GM10266 (cell line): ENCODE data around the gene NCAM1.

ENCODE experiments used
- DNase-seq: peaks from one replicate; pipeline ENCODE4 v3.0.0; 2012; ENCODE audit errors: extremely low spot score
- TF ChIP-seq, protein P1 (sequence below): IDR thresholded peaks from 2 replicates; pipeline ENCODE4 v1.5.1; 2012; ENCODE audit warnings: mild to moderate bottlenecking, low read depth; ENCODE audit not compliant: control insufficient read depth, insufficient read depth; ENCODE audit errors: missing control alignments

The NCAM1 gene

DNA sequence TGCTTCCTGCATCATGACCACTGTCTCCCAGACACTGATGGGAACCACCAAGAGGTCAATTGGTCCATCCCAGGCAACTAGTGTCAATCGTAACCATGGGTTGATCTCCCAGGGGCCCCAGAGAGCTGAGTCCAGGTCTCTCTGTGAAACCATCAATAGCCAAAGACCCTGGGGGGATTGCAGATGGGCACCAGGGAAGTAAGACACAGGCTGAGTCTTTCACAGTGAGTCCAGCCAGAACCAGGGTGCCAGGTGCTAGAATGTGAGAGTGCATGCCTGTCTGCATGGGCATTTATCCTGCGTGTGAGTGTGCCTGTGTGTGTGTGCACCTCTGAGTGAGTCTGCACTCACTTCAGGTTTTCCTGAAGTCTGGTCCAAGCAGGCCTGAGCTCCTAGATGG lies 307.9 kb downstream of the NCAM1 start:
- DNase-seq = no peak
- TF ChIP-seq, protein P1, sequence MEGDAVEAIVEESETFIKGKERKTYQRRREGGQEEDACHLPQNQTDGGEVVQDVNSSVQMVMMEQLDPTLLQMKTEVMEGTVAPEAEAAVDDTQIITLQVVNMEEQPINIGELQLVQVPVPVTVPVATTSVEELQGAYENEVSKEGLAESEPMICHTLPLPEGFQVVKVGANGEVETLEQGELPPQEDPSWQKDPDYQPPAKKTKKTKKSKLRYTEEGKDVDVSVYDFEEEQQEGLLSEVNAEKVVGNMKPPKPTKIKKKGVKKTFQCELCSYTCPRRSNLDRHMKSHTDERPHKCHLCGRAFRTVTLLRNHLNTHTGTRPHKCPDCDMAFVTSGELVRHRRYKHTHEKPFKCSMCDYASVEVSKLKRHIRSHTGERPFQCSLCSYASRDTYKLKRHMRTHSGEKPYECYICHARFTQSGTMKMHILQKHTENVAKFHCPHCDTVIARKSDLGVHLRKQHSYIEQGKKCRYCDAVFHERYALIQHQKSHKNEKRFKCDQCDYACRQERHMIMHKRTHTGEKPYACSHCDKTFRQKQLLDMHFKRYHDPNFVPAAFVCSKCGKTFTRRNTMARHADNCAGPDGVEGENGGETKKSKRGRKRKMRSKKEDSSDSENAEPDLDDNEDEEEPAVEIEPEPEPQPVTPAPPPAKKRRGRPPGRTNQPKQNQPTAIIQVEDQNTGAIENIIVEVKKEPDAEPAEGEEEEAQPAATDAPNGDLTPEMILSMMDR = no peak

DNA sequence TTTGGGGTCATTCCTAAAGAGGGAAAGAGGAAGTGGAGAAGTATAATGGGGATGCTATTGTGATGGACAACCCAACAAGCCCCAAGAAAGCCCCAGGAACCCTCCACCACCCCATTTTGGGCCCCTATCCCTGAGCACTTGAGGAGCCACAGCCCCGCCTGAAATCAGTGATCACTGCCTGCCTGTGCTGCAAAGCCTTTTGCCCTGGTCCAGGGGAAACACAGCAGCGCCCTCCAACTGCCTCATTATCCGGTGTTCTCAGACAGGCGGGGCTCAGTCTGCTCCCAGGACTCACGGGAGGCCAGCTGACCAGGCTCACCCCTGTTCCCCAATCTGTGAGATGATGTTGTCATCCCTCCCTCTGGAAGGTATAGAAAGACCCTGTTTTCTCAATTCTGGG lies 308.4 kb downstream of the NCAM1 start:
- DNase-seq = no peak
- TF ChIP-seq, protein P1 = no peak

DNA sequence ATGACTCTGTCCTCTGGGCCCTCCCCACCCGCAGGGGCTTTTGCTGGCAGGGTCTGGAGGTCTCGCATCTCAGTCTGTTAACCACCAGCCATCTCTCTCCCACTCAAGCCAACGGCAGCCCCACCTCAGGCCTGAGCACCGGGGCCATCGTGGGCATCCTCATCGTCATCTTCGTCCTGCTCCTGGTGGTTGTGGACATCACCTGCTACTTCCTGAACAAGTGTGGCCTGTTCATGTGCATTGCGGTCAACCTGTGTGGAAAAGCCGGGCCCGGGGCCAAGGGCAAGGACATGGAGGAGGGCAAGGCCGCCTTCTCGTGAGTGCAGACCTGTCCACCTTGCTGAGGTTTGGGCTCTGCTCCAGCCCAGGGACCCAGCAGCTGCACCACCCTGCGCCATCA lies 308.9 kb downstream of the NCAM1 start:
- DNase-seq = no peak
- TF ChIP-seq, protein P1 = no peak

DNA sequence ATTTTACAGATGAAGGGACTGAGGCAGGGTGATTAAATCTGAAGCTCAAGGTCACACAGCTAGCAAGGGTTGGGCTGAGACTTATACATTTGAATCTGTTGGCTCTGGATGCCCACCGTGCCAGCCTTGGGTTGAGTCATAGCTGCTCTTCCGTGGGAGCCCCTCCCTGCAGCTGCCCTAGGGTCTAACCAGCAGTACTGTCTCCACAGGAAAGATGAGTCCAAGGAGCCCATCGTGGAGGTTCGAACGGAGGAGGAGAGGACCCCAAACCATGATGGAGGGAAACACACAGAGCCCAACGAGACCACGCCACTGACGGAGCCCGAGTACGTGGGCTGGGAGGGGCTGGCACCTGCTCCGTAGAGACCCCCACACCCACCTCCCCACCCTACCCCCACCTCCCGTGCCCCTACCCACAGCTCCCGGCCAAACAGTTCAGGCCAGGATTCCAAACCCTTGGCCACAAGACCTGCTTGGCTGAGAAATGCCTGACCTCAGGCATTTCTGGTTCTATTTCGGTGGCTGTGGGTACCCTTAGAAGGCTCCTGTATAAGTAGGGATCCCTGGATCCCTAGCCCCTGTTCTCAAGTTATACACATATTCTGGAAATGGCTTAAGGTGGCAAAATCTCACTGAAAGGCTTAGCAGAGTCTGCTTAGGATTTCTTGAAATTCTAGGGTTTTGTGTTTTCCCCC lies 310.5 kb downstream of the NCAM1 start:
- DNase-seq = no peak
- TF ChIP-seq, protein P1 = no peak

DNA sequence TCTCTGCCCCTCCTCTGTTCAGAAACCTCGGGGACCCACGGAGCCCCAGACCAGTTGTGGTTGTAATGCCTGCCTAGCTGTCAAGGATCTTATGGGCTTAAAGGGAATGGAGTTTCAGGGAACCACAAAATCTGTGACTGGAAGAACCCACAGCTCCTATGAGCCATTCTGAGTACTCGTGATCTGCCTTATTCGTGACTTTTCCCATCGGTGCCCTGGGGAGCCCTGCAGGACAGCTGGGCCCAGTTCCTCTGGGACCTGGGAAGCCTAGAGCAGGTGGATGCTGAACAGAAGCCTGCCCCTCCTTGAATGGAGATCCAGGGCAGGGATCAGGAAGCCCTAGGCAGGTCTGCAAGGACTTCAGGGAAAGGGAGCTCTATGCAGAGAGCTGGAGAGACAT lies 311.1 kb downstream of the NCAM1 start:
- DNase-seq = no peak
- TF ChIP-seq, protein P1 = no peak

DNA sequence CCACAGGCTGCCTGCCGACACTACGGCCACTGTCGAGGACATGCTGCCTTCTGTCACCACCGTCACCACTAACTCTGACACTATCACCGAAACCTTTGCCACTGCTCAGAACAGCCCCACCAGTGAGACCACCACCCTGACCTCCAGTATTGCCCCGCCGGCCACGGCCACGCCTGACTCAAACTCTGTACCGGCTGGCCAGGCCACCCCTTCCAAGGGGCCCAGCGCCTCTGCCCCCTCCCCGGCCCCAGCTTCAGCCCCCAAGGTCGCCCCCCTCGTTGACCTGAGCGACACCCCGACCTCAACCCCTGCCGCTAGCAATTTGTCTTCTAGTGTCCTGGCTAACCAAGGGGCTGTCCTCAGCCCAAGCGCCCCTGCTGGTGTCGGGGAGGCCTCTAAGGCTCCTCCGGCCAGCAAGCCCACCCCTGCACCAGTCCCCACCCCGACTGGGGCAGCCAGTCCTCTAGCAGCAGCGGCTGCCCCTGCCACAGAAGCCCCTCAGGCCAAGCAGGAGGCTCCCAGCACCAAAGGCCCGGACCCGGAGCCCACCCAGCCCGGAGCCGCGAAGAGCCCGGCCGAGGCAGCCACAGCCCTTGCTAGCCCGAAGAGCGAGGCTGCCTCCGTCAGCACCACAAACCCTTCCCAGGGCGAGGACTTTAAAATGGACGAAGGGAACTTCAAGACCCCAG lies 311.9 kb downstream of the NCAM1 start:
- TF ChIP-seq, protein P1 = no peak
- no peak for DNase-seq

DNA sequence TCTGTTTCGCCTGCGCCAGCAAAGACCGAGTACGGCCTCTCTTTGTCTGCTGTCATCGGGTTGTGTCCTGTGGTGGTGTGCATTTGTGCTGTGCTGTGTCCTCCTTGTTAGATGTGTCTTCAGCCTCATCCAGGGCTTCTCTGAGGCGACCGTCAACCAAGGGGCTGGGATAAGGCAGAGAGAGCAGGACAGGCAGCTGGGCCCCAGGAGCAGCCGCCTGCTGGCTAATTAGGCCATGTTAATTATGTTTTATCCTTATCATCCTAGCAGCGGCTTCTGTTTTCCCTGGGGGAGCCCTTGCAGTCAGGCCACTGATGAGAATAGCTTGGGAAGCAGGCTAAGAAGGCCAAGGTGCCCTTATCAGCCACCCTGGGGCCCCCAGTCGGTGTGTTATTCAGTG lies 312.5 kb downstream of the NCAM1 start:
- TF ChIP-seq, protein P1 = no peak
- DNase-seq = no peak
